Left ventricle myocardium inferior (tissue), 1 donor: ENCODE measurements around the gene EXOSC7. TPM values are rescaled to one million over a fixed set of nuclear protein-coding genes. Genes with fewer than 3 reads are reported as not detected.
"Not testable (repeated sequence)": the region's sequence is repeated elsewhere in the genome, so short reads cannot be mapped to it uniquely, and the experiment has no call there.

Experiments used
- DNase-seq: peaks from one replicate; pipeline ENCODE4 v3.0.0-alpha.2; 2020
- H3K27ac ChIP-seq: fragments of 200-600 bp; replicated peaks from 2 replicates; pipeline ENCODE4 v1.8.0; 2021
- H3K27me3 ChIP-seq: fragments of 200-600 bp; 2 replicates; pipeline ENCODE4 v1.8.0; 2021; ENCODE audit warnings: low read depth
- H3K36me3 ChIP-seq: fragments of 200-600 bp; 2 replicates; pipeline ENCODE4 v1.8.0; 2021
- H3K4me1 ChIP-seq: fragments of 200-600 bp; 2 replicates; pipeline ENCODE4 v1.8.0; 2021
- H3K4me3 ChIP-seq: fragments of 200-600 bp; 2 replicates; pipeline ENCODE4 v1.8.0; 2021; ENCODE audit warnings: mild to moderate bottlenecking, moderate library complexity
- H3K9me3 ChIP-seq: fragments of 200-600 bp; replicated peaks from 2 replicates; pipeline ENCODE4 v1.8.0; 2021
- intact Hi-C: fragments of 100-400 bp; cut with micrococcal nuclease; formaldehyde crosslinking; loops from one replicate; pipeline ENCODE4 v1.11.0; 2022
- total RNA-seq: library from RNA; stranded (reverse); fragmentation: NEBNext Ultra II Directional; extraction: Animal tissue kit (Norgen Biotek cat#: 25700); gene quantifications from one replicate; pipeline ENCODE4 v1.2.1, GENCODE V29; 2021
- TF ChIP-seq, protein P1 (sequence below): fragments of 200-600 bp; IDR thresholded peaks from 2 replicates; pipeline ENCODE4 v1.8.0; 2021; ENCODE audit warnings: antibody characterized with exemption, mild to moderate bottlenecking, borderline replicate concordance
- donor health status: DM: no; HTN: yes; CAD: no; lungs with severe emphysema.

EXOSC7 gene
- total RNA-seq, 1 donor from 2014 or later: 27.2 TPM

- peak overlapping the region; percentile 6 for H3K27ac ChIP-seq
- H3K36me3 ChIP-seq: no peaks in the 10 kb centered on the region
- H3K9me3 ChIP-seq: no peaks in the 10 kb centered on the region
- no peaks in the 10 kb centered on the region for H3K27me3 ChIP-seq
- no peak overlapping the region for H3K4me3 ChIP-seq
- no peak for DNase-seq
- intact Hi-C loops: loop anchor here (10.0 kb wide), 1 partner anchor 461 kb away; no protein-coding TSS in a partner anchor
- TF ChIP-seq, protein P1, sequence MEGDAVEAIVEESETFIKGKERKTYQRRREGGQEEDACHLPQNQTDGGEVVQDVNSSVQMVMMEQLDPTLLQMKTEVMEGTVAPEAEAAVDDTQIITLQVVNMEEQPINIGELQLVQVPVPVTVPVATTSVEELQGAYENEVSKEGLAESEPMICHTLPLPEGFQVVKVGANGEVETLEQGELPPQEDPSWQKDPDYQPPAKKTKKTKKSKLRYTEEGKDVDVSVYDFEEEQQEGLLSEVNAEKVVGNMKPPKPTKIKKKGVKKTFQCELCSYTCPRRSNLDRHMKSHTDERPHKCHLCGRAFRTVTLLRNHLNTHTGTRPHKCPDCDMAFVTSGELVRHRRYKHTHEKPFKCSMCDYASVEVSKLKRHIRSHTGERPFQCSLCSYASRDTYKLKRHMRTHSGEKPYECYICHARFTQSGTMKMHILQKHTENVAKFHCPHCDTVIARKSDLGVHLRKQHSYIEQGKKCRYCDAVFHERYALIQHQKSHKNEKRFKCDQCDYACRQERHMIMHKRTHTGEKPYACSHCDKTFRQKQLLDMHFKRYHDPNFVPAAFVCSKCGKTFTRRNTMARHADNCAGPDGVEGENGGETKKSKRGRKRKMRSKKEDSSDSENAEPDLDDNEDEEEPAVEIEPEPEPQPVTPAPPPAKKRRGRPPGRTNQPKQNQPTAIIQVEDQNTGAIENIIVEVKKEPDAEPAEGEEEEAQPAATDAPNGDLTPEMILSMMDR: no peak
- no peaks in the 10 kb centered on the region for H3K4me1 ChIP-seq
Observed at GRCh38 chr3:45043728-45044299, 67.8 kb downstream of the EXOSC7 start.

DNA sequence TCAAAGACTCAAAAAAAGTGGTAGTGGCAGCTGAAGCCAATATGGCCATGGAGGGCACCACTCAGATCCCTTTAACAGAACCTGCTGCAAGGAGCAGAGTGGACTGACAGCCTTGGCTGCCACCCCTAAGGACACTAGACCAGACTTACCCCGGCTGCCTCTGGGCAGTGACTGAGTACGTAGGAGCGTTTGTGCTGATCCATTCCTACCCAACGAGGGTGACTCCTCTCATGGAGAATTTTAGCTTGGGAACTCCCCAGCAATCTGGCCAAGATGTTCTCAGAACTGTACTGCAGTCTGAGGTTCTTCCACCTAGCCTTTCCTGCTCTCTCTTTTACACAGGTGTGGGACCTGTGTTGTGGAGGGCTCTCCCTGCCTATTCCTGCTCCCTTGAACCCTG is 72.2 kb downstream of the EXOSC7 start:
- Histone ChIP-seq H3K27ac (no peak overlapping the region), H3K9me3 (no peaks in the 10 kb centered on the region), H3K4me1 (no peaks in the 10 kb centered on the region), H3K36me3 (no peaks in the 10 kb centered on the region), H3K4me3 (no peak overlapping the region), H3K27me3 (no peaks in the 10 kb centered on the region)
- intact Hi-C loops: loop anchor here (10.0 kb wide), 1 partner anchor 457 kb away; no protein-coding TSS in a partner anchor
- TF ChIP-seq, protein P1: no peak
- DNase-seq: no peak

DNA sequence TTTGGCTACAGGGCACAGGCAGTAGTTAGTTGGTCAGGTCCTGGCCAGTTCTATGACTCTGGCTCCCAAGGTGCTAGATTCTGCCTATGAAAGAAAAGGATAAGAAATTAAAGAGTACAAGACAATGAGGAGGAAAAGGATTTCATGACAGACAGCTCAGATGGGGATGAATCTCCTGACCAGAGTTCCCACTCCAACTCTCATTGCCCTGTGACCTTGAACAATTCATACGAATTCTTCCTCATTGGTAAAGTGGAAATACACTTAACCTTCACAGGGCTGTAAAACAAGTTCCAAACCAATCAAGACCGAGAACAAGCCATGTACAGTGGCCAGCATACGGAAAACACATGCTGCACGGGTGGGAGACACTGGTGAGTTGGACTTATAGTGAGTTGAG is 73.8 kb downstream of the EXOSC7 start:
- no peak for DNase-seq
- TF ChIP-seq, protein P1: no peak
- intact Hi-C loops: loop anchor here (10.0 kb wide), 1 partner anchor 455 kb away; no protein-coding TSS in a partner anchor
- Histone ChIP-seq H3K4me3 (no peak overlapping the region), H3K9me3 (no peaks in the 10 kb centered on the region), H3K4me1 (no peaks in the 10 kb centered on the region), H3K36me3 (no peaks in the 10 kb centered on the region), H3K27me3 (no peaks in the 10 kb centered on the region), H3K27ac (no peak overlapping the region)

- peaks cover 11% of the 10 kb centered on the region for H3K4me1 ChIP-seq
- H3K36me3 ChIP-seq: no peaks in the 10 kb centered on the region
- intact Hi-C loops: no loop called here
- H3K9me3 ChIP-seq: no peaks in the 10 kb centered on the region
- TF ChIP-seq, protein P1: no peak
- H3K27ac ChIP-seq: no peak overlapping the region
- H3K27me3 ChIP-seq: no peaks in the 10 kb centered on the region
- no peak for DNase-seq
- H3K4me3 ChIP-seq: no peak overlapping the region
Observed at GRCh38 chr3:45051685-45052084, 75.6 kb downstream of the EXOSC7 start.

GRCh38 chr3:45053805-45054195 is 77.8 kb downstream of the EXOSC7 start:
- H3K36me3 ChIP-seq, H3K9me3 ChIP-seq, H3K27ac ChIP-seq, H3K27me3 ChIP-seq, H3K4me3 ChIP-seq, intact Hi-C loops, DNase-seq: not testable (repeated sequence)
- peaks cover 23% of the 10 kb centered on the region for H3K4me1 ChIP-seq

DNA sequence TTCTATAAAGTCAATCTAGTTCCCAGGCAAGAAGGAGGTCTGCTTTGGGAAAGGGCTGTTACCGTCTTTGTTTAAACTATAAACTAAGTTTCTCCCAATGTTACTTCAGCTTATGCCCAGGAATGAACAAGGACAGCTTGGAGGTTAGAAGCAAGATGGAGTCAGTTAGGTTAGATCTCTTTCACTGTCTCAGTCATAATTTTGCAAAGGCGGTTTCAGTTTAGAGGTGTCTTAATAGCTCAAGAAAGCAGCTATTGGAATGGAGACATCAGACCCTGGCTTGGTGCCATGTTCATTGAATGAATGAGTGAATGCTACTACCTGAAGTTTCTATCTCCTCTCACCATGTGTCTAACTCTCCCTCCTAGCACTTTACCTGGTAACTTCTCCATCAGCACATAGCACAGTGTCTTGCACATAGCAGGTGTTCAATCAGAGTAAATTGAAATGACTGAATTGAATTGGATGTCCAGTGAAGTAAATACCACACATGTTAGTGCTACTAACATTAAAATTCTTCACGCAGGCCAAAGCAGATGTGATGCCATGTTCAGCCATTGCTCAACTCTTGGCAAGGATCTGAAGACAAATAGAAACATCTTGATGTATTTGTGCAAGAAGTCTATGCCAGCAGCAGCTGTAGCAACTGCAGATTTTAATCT is 78.3 kb downstream of the EXOSC7 start:
- H3K4me3 ChIP-seq: no peak overlapping the region
- intact Hi-C loops: no loop called here
- H3K4me1 ChIP-seq: peaks cover 23% of the 10 kb centered on the region
- no peaks in the 10 kb centered on the region for H3K9me3 ChIP-seq
- H3K36me3 ChIP-seq: no peaks in the 10 kb centered on the region
- no peaks in the 10 kb centered on the region for H3K27me3 ChIP-seq
- no peak for DNase-seq
- TF ChIP-seq, protein P1: no peak
- no peak overlapping the region for H3K27ac ChIP-seq
